Activated B cell treated with CpG ODN at 0.5 μM for 24 hours (primary cell): ENCODE measurements around the gene PTTG1IP2. TPM values are rescaled to one million over a fixed set of nuclear protein-coding genes. Genes with fewer than 3 reads are reported as not detected.
"Not testable (repeated sequence)": the region's sequence is repeated elsewhere in the genome, so short reads cannot be mapped to it uniquely, and the experiment has no call there.

Experiments
- ATAC-seq: fragments of 200-7000 bp; cut with Tn5 transposase; one replicate; pipeline ENCODE4 v1.10.0; 2021; ENCODE audit warnings: low read depth, mild to moderate bottlenecking, moderate library complexity
- CTCF ChIA-PET: fragments of 350-600 bp; sonication (Branson Sonifier 250); formaldehyde crosslinking; loops from one replicate; lab custom pipeline; 2021; ENCODE audit warnings: antibody characterized with exemption; lab: Charles Lee
- POLR2A ChIA-PET: fragments of 350-600 bp; sonication (Branson Sonifier 250); formaldehyde crosslinking; loops from one replicate; lab custom pipeline; 2021; ENCODE audit warnings: antibody characterized with exemption; lab: Charles Lee
- DNase-seq: peaks from one replicate; pipeline ENCODE4 v3.0.0; 2022
- H3K27ac Mint-ChIP-seq: one replicate; pipeline ENCODE4 v1.8.0; 2020; ENCODE audit warnings: mixed read lengths
- H3K27me3 Mint-ChIP-seq: one replicate; pipeline ENCODE4 v1.8.0; 2021; ENCODE audit warnings: mixed read lengths
- H3K36me3 Mint-ChIP-seq: one replicate; pipeline ENCODE4 v1.8.0; 2021; ENCODE audit warnings: low read depth, mixed read lengths
- H3K4me1 Mint-ChIP-seq: one replicate; pipeline ENCODE4 v1.8.0; 2021; ENCODE audit warnings: mixed read lengths
- H3K4me3 Mint-ChIP-seq: one replicate; pipeline ENCODE4 v1.8.0; 2020; ENCODE audit warnings: mild to moderate bottlenecking, mixed read lengths
- H3K9me3 Mint-ChIP-seq: one replicate; pipeline ENCODE4 v1.8.0; 2020; ENCODE audit warnings: mixed read lengths
- CTCF ChIP-seq: fragments of 200-600 bp; IDR thresholded peaks from one replicate; pipeline ENCODE4 v1.8.0; 2022; ENCODE audit warnings: antibody characterized with exemption, mild to moderate bottlenecking
- intact Hi-C: fragments of 100-400 bp; cut with micrococcal nuclease; formaldehyde crosslinking; loops from one replicate; pipeline ENCODE4 v1.15.1; 2024
- total RNA-seq: library from RNA; stranded (reverse); gene quantifications from 2 replicates; pipeline ENCODE4 v1.2.3, GENCODE V29; 2022

Gene PTTG1IP2
- total RNA-seq, 1 donor from 2014 or later, result not detected

- TF ChIP-seq CTCF, result no peak
- ChIA-PET POLR2A (no interaction called here), CTCF (interaction anchor here (0.6 kb wide), 1 partner anchor 223 kb away, joined by 3 read pairs; no protein-coding TSS in a partner anchor)
- no peak overlapping the region for H3K27ac Mint-ChIP-seq
- ATAC-seq (no peak), DNase-seq (no peak)
- H3K9me3 Mint-ChIP-seq, result no peaks in the 10 kb centered on the region
- no peaks in the 10 kb centered on the region for H3K36me3 Mint-ChIP-seq
- peaks cover 6% of the 10 kb centered on the region for H3K27me3 Mint-ChIP-seq
- H3K4me1 Mint-ChIP-seq, result peaks cover 8% of the 10 kb centered on the region
- intact Hi-C loops, result loop anchor here (2.0 to 10.0 kb wide), 3 partner anchors 255 to 1431 kb away; partner anchors contain the start of gene MTERF1
- no peak overlapping the region for H3K4me3 Mint-ChIP-seq
These were observed 15.5 kb upstream of the PTTG1IP2 start for GRCh38 chr7:90453931-90454330.

GRCh38 chr7:90455163-90456030 is 14.0 kb upstream of the PTTG1IP2 start:
- peaks cover 8% of the 10 kb centered on the region for H3K4me1 Mint-ChIP-seq
- H3K36me3 Mint-ChIP-seq, result no peaks in the 10 kb centered on the region
- DNase-seq (no peak), ATAC-seq (peak; percentile 73)
- peaks cover 6% of the 10 kb centered on the region for H3K27me3 Mint-ChIP-seq
- intact Hi-C loops, result loop anchor here (1.0 to 10.0 kb wide), 6 partner anchors 141 to 1429 kb away; partner anchors contain the start of genes CDK14 and MTERF1
- H3K27ac Mint-ChIP-seq, result no peak overlapping the region
- peak; percentile 64 for TF ChIP-seq CTCF
- no peaks in the 10 kb centered on the region for H3K9me3 Mint-ChIP-seq
- POLR2A ChIA-PET, result interaction anchor here (1.0 kb wide), 1 partner anchor 141 kb away, joined by 3 read pairs; the partner anchor contains the start of gene CDK14
- CTCF ChIA-PET, result interaction anchor here (0.5 to 1.5 kb wide), 25 partner anchors 9 to 1328 kb away, joined by 3 to 38 read pairs (median 4); no protein-coding TSS in a partner anchor
- peak overlapping the region; percentile 46 for H3K4me3 Mint-ChIP-seq

- intact Hi-C loops, result loop anchor here (10.0 kb wide), 1 partner anchor 1427 kb away; the partner anchor contains the start of gene MTERF1
- no peak overlapping the region for H3K4me3 Mint-ChIP-seq
- no peak for ATAC-seq
- H3K9me3 Mint-ChIP-seq, result no peaks in the 10 kb centered on the region
- H3K36me3 Mint-ChIP-seq, result no peaks in the 10 kb centered on the region
- peaks cover 4% of the 10 kb centered on the region for H3K27me3 Mint-ChIP-seq
- no peak for DNase-seq
- CTCF ChIA-PET, result no interaction called here
- POLR2A ChIA-PET, result no interaction called here
- H3K4me1 Mint-ChIP-seq, result peaks cover 9% of the 10 kb centered on the region
- no peak overlapping the region for H3K27ac Mint-ChIP-seq
- no peak for TF ChIP-seq CTCF
These were observed 11.3 kb upstream of the PTTG1IP2 start for GRCh38 chr7:90458104-90458503.

DNA sequence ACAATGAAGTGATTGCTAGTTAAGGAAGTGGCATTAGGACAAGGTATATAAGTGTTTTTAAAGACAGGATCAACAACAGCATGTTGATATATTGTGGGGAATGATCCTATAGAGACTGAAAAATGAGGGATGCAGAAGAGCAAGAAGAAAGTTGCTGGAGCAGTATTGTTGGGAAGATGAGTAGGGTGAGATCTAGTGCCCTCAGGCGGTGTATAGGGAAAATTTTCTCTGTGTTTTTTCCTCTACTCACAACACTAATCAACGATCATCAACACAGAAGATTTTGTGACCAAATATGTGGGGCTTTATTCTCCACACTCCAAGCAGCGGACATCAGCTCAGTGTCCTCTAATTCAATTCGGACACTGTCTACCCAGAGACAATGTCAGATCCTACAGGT is 9.6 kb upstream of the PTTG1IP2 start:
- Mint-ChIP-seq H3K9me3 (peaks cover 13% of the 10 kb centered on the region), H3K4me3 (no peak overlapping the region), H3K27ac (no peak overlapping the region), H3K4me1 (peaks cover 15% of the 10 kb centered on the region), H3K27me3 (peaks cover 4% of the 10 kb centered on the region), H3K36me3 (peaks cover 6% of the 10 kb centered on the region)
- DNase-seq (no peak), ATAC-seq (no peak)
- no peak for TF ChIP-seq CTCF
- POLR2A ChIA-PET, result no interaction called here
- CTCF ChIA-PET, result interaction anchor here (0.6 kb wide), 1 partner anchor 15 kb away, joined by 3 read pairs; no protein-coding TSS in a partner anchor
- intact Hi-C loops, result loop anchor here (10.0 kb wide), 1 partner anchor 1425 kb away; the partner anchor contains the start of gene MTERF1

GRCh38 chr7:90461219-90461618 is 8.2 kb upstream of the PTTG1IP2 start:
- TF ChIP-seq CTCF, result no peak
- no peak overlapping the region for H3K27ac Mint-ChIP-seq
- H3K9me3 Mint-ChIP-seq, result peaks cover 19% of the 10 kb centered on the region
- ChIA-PET CTCF (no interaction called here), POLR2A (no interaction called here)
- peaks cover 7% of the 10 kb centered on the region for H3K36me3 Mint-ChIP-seq
- H3K27me3 Mint-ChIP-seq, result no peaks in the 10 kb centered on the region
- H3K4me3 Mint-ChIP-seq, result no peak overlapping the region
- no peak for DNase-seq
- intact Hi-C loops, result no loop called here
- no peak for ATAC-seq
- peaks cover 7% of the 10 kb centered on the region for H3K4me1 Mint-ChIP-seq

DNA sequence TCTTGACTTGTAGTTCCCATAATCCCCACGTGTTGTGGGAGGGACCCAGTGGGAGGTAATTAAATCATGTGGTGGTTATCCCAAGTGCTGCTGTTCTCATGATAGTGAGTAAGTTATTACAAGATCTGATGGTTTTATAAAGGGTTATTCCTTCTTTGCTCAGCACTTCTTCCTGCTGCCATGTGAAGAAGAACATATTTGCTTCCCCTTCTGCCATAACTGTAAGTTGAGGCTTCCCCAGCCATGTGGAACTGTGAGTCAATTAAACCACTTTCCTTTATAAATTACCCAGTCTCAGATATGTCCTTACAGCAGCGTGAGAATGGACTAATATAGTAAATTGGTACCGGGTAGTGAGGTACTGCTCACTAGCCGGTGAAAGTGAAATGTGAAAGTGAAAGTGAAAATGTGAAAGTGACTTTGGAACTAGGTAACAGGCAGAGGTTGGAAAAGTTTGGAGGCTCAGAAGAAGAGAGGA is 6.2 kb upstream of the PTTG1IP2 start:
- H3K27me3 Mint-ChIP-seq, H3K27ac Mint-ChIP-seq, CTCF ChIA-PET, H3K36me3 Mint-ChIP-seq, intact Hi-C loops, POLR2A ChIA-PET, DNase-seq, H3K4me1 Mint-ChIP-seq: not testable (repeated sequence)
- peak; percentile 47 for ATAC-seq
- peaks cover 19% of the 10 kb centered on the region for H3K9me3 Mint-ChIP-seq
- H3K4me3 Mint-ChIP-seq, result peak overlapping the region; percentile 47
